Mammary epithelial cell (primary cell): ENCODE data around the gene THRSP.
"Not testable (repeated sequence)": the region's sequence is repeated elsewhere in the genome, so short reads cannot be mapped to it uniquely, and the experiment has no call there.

Experiments
- EZH2 ChIP-seq: IDR thresholded peaks from 2 replicates; pipeline ENCODE4 v1.6.1; 2012; ENCODE audit warnings: low read length, inconsistent platforms, borderline replicate concordance
- TF ChIP-seq, protein P1 (sequence below), 2 donors: IDR thresholded peaks in 1 of 2; conservative IDR thresholded peaks in 1 of 2; 2 replicates each; pipeline ENCODE4 v1.5.1; 2011 to 2012; ENCODE audit warnings: inconsistent platforms in 2 of 2, low read length in 2 of 2, mild to moderate bottlenecking in 2 of 2, control low read depth in 1 of 2, low read depth in 1 of 2; ENCODE audit not compliant: insufficient read depth in 1 of 2; ENCODE audit errors: extremely low read depth in 1 of 2

DNA sequence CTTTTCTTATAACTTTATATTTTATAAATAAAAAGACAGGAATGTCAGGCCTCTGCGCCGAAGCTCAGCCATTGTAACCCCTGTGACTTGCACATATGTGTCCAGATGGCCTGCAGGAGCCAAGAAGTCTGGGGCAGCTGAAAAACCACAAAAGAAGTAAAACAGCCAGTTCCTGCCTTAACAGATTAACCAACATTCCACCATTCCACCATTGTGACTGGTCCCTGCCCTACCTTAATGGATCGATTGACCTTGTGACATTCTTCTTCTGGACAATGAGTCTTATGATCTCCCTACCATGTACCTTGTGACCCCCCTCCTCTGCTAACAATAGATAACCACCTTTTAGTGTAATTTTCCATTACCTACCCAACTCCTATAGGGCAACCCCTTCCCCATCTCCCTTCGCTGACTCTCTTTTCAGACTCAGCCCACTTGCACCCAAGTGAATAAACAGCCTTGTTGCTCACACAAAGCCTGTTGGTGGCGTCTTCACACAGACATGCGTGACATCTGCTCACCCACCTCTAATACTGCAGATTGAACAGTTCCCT lies 22.9 kb downstream of the THRSP start:
- TF ChIP-seq, protein P1, sequence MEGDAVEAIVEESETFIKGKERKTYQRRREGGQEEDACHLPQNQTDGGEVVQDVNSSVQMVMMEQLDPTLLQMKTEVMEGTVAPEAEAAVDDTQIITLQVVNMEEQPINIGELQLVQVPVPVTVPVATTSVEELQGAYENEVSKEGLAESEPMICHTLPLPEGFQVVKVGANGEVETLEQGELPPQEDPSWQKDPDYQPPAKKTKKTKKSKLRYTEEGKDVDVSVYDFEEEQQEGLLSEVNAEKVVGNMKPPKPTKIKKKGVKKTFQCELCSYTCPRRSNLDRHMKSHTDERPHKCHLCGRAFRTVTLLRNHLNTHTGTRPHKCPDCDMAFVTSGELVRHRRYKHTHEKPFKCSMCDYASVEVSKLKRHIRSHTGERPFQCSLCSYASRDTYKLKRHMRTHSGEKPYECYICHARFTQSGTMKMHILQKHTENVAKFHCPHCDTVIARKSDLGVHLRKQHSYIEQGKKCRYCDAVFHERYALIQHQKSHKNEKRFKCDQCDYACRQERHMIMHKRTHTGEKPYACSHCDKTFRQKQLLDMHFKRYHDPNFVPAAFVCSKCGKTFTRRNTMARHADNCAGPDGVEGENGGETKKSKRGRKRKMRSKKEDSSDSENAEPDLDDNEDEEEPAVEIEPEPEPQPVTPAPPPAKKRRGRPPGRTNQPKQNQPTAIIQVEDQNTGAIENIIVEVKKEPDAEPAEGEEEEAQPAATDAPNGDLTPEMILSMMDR (conservative IDR thresholded peaks at IDR 0.05 in 1 of 2, IDR thresholded peaks at IDR 0.05 in 1 of 2; ENCODE audit: extremely low read depth in 1 of 2, insufficient read depth in 1 of 2, low read depth in 1 of 2, low read length in 2 of 2) = not testable (repeated sequence)
- TF ChIP-seq EZH2 = not testable (repeated sequence)
